Calu3 (cell line): Measurements from ENCODE around the gene ALMS1. TPM values are rescaled to one million over a fixed set of nuclear protein-coding genes. Genes with fewer than 3 reads are reported as not detected.
"Not testable (repeated sequence)": the region's sequence is repeated elsewhere in the genome, so short reads cannot be mapped to it uniquely, and the experiment has no call there.

Experiments
- BruUV-seq: library from RNA; stranded (reverse); fragments of 400-500 nt; replicated peaks from 2 replicates; lab custom pipeline; 2021; lab: Mats Ljungman, UMichigan
- CTCF ChIA-PET: fragments of 300-600 bp; sonication (Branson Sonifier 250); formaldehyde crosslinking; loops from one replicate; lab custom pipeline; 2022; ENCODE audit warnings: antibody characterized with exemption; lab: Charles Lee
- DNase-seq: peaks from one replicate; pipeline ENCODE4 v3.0.0; 2022
- H3K27ac Mint-ChIP-seq: one replicate; pipeline ENCODE4 v1.8.0; 2022; ENCODE audit warnings: mixed read lengths; ENCODE audit not compliant: unreplicated experiment
- H3K27me3 Mint-ChIP-seq: one replicate; pipeline ENCODE4 v1.8.0; 2022; ENCODE audit warnings: mixed read lengths; ENCODE audit not compliant: unreplicated experiment
- H3K36me3 Mint-ChIP-seq: one replicate; pipeline ENCODE4 v1.8.0; 2022; ENCODE audit warnings: mild to moderate bottlenecking, moderate library complexity, mixed read lengths; ENCODE audit not compliant: insufficient read depth, unreplicated experiment
- H3K4me1 Mint-ChIP-seq: one replicate; pipeline ENCODE4 v1.8.0; 2022; ENCODE audit warnings: mild to moderate bottlenecking, low read depth, mixed read lengths; ENCODE audit not compliant: unreplicated experiment
- H3K4me3 Mint-ChIP-seq: one replicate; pipeline ENCODE4 v1.8.0; 2022; ENCODE audit warnings: mild to moderate bottlenecking, low read depth, moderate library complexity, mixed read lengths; ENCODE audit not compliant: unreplicated experiment
- H3K9me3 Mint-ChIP-seq: one replicate; pipeline ENCODE4 v1.8.0; 2022; ENCODE audit warnings: low read depth, mixed read lengths; ENCODE audit not compliant: unreplicated experiment
- CTCF ChIP-seq: fragments of 200-600 bp; IDR thresholded peaks from one replicate; pipeline ENCODE4 v1.8.0; 2022; ENCODE audit warnings: antibody characterized with exemption; ENCODE audit not compliant: unreplicated experiment
- intact Hi-C: fragments of 100-400 bp; cut with micrococcal nuclease; formaldehyde crosslinking; loops from one replicate; pipeline ENCODE4 v1.10.0; 2022; ENCODE audit not compliant: unreplicated experiment
- total RNA-seq: library from RNA; stranded (reverse); gene quantifications from 2 replicates; pipeline ENCODE4 v1.2.3, GENCODE V29; 2022

The ALMS1 gene
- total RNA-seq, 1 experiment from 2014 or later: 15.8 TPM

DNA sequence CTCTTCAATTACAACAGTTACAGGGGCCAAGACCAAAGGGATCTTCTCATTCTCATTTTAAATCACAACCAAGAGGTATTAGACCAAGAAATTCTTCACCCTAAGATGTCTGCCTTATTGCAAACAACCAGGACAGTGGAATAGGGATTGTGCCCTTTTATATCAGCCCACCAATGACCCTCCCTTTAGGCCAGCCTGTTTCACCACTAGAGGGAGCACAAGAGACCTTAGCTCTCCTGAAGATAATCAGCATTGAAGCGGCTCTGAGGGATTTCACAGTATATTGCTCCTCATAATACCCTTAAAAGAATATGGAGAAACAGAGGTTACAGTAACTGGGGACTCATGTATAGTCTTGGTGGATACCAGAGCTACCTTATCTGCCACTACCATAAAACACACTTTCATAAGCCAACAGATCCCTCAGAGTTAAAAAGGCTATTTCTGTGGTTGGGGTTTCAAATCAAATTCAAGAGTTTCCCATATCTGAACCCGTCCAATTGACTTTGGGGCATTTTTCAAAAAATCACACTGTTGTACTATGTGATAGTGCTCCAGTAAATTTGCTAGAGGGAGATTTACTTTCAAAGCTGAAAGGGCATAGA, 245.1 kb downstream of the ALMS1 start:
- H3K27ac Mint-ChIP-seq, intact Hi-C loops, H3K9me3 Mint-ChIP-seq, H3K4me1 Mint-ChIP-seq, H3K4me3 Mint-ChIP-seq, H3K27me3 Mint-ChIP-seq, BruUV-seq, H3K36me3 Mint-ChIP-seq, CTCF ChIA-PET, DNase-seq: not testable (repeated sequence)
- peak; percentile 41 for TF ChIP-seq CTCF

GRCh38 chr2:73636977-73637376, 251.3 kb downstream of the ALMS1 start:
- intact Hi-C loops, H3K4me1 Mint-ChIP-seq, BruUV-seq, H3K9me3 Mint-ChIP-seq, H3K4me3 Mint-ChIP-seq, DNase-seq, H3K36me3 Mint-ChIP-seq, H3K27me3 Mint-ChIP-seq, H3K27ac Mint-ChIP-seq, CTCF ChIA-PET: not testable (repeated sequence)

DNA sequence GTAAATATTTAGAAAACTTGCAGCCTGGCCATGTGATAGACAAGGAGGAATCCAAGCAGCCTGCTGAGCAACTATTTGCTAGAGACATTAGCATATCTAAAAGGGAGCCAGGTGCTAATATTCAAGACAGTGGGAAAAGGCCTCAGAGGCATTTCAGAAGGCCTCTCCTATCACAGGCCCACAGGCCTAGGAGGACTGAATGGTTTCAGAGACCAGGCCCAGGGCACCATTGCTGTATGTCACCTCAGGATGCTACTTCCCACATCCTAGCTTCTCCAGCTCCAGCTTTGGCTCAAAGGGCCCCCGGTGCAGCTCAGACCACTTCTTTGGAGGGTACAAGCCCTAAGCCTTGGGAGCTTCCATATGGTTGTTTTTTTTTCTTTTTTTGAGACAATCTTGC, 252.8 kb downstream of the ALMS1 start:
- intact Hi-C loops: no loop called here
- peaks cover 3% of the 10 kb centered on the region for H3K9me3 Mint-ChIP-seq
- H3K27ac Mint-ChIP-seq: no peak overlapping the region
- CTCF ChIA-PET: no interaction called here
- no TSS peak for BruUV-seq
- TF ChIP-seq CTCF: no peak
- H3K4me3 Mint-ChIP-seq: no peak overlapping the region
- no peaks in the 10 kb centered on the region for H3K27me3 Mint-ChIP-seq
- no peaks in the 10 kb centered on the region for H3K36me3 Mint-ChIP-seq
- DNase-seq: no peak
- H3K4me1 Mint-ChIP-seq: peaks cover 20% of the 10 kb centered on the region

- H3K27me3 Mint-ChIP-seq: peaks cover 9% of the 10 kb centered on the region
- DNase-seq: no peak
- H3K9me3 Mint-ChIP-seq: peaks cover 3% of the 10 kb centered on the region
- peaks cover 20% of the 10 kb centered on the region for H3K4me1 Mint-ChIP-seq
- CTCF ChIA-PET: no interaction called here
- no TSS peak for BruUV-seq
- no peak for TF ChIP-seq CTCF
- H3K36me3 Mint-ChIP-seq: no peaks in the 10 kb centered on the region
- no peak overlapping the region for H3K4me3 Mint-ChIP-seq
- H3K27ac Mint-ChIP-seq: no peak overlapping the region
- intact Hi-C loops: no loop called here
Observed at GRCh38 chr2:73640511-73640911, 254.9 kb downstream of the ALMS1 start.

GRCh38 chr2:73640946-73641766, 255.5 kb downstream of the ALMS1 start:
- no peak for DNase-seq
- intact Hi-C loops: no loop called here
- CTCF ChIA-PET: no interaction called here
- BruUV-seq: no TSS peak
- Mint-ChIP-seq H3K4me3 (no peak overlapping the region), H3K9me3 (peaks cover 3% of the 10 kb centered on the region), H3K4me1 (peaks cover 20% of the 10 kb centered on the region), H3K27me3 (peaks cover 9% of the 10 kb centered on the region), H3K36me3 (no peaks in the 10 kb centered on the region), H3K27ac (no peak overlapping the region)
- TF ChIP-seq CTCF: no peak
